Loucy (cell line): Measurements from ENCODE around the gene TIAM1.

Experiments used
- H2AFZ ChIP-seq: fragments of 200-600 bp; sonication (generic); 2 replicates; pipeline ENCODE4 v1.6.0; 2016; ENCODE audit warnings: antibody characterized with exemption, mild to moderate bottlenecking, low read length, moderate library complexity
- H3F3A ChIP-seq: fragments of 200-600 bp; 2 replicates; pipeline ENCODE4 v1.6.0; 2016; ENCODE audit warnings: antibody characterized with exemption, low read depth, mild to moderate bottlenecking
- H3K27me3 ChIP-seq: fragments of 200-600 bp; sonication (generic); 2 replicates; pipeline ENCODE4 v1.6.1; 2014; ENCODE audit warnings: low read length, mild to moderate bottlenecking; ENCODE audit not compliant: insufficient read depth, poor library complexity, severe bottlenecking
- H3K36me3 ChIP-seq: fragments of 200-600 bp; sonication (generic); 2 replicates; pipeline ENCODE4 v1.6.1; 2016; ENCODE audit warnings: low read length; ENCODE audit not compliant: insufficient read depth
- H3K4me1 ChIP-seq: fragments of 200-600 bp; sonication (generic); 2 replicates; pipeline ENCODE4 v1.5.1; 2014; ENCODE audit warnings: low read length, mild to moderate bottlenecking; ENCODE audit not compliant: insufficient read depth, poor library complexity, severe bottlenecking
- H3K4me2 ChIP-seq: fragments of 200-600 bp; sonication (generic); 2 replicates; pipeline ENCODE4 v1.6.0; 2014; ENCODE audit warnings: antibody characterized with exemption, low read length, low read depth, mild to moderate bottlenecking; ENCODE audit not compliant: poor library complexity, severe bottlenecking
- H3K4me3 ChIP-seq: fragments of 200-600 bp; sonication (generic); 2 replicates; pipeline ENCODE4 v1.5.1; 2014; ENCODE audit warnings: low read length, mild to moderate bottlenecking, mixed read lengths; ENCODE audit not compliant: poor library complexity, severe bottlenecking
- H3K79me2 ChIP-seq: fragments of 200-600 bp; sonication (generic); 2 replicates; pipeline ENCODE4 v1.6.1; 2014; ENCODE audit warnings: low read length; ENCODE audit not compliant: insufficient read depth
- H3K9ac ChIP-seq: fragments of 200-600 bp; sonication (generic); 2 replicates; pipeline ENCODE4 v1.6.0; 2014; ENCODE audit warnings: mild to moderate bottlenecking, low read depth, low read length, moderate library complexity; ENCODE audit not compliant: poor library complexity, severe bottlenecking
- H3K9me2 ChIP-seq: fragments of 200-600 bp; sonication (generic); replicated peaks from 2 replicates; pipeline ENCODE4 v1.6.1; 2016; ENCODE audit warnings: low read depth, low read length, mixed read lengths
- H3K9me3 ChIP-seq: fragments of 200-600 bp; sonication (generic); 2 replicates; pipeline ENCODE4 v1.6.1; 2014; ENCODE audit warnings: mild to moderate bottlenecking, antibody characterized with exemption, low read length, low read depth; ENCODE audit not compliant: insufficient read depth
- H4K20me1 ChIP-seq: fragments of 200-600 bp; sonication (generic); 2 replicates; pipeline ENCODE4 v1.6.0; 2014; ENCODE audit warnings: antibody characterized with exemption, low read length, mild to moderate bottlenecking; ENCODE audit not compliant: insufficient read depth, poor library complexity, severe bottlenecking
- CTCF ChIP-seq: fragments of 200-600 bp; sonication (generic); conservative IDR thresholded peaks from 2 replicates; pipeline ENCODE4 v1.5.1; 2014; ENCODE audit warnings: mild to moderate bottlenecking, antibody characterized with exemption, low read length
- EZH2phosphoT487 ChIP-seq: fragments of 200-600 bp; IDR thresholded peaks from 2 replicates; pipeline ENCODE4 v1.6.1; 2018; ENCODE audit warnings: antibody characterized with exemption, mild to moderate bottlenecking, moderate library complexity, borderline replicate concordance

The TIAM1 gene

GRCh38 chr21:31107176-31107785 lies 236.8 kb downstream of the TIAM1 start:
- Histone ChIP-seq H3K4me2 (no peak overlapping the region), H3K27me3 (no peaks in the 10 kb centered on the region), H2AFZ (no peak overlapping the region), H4K20me1 (no peaks in the 10 kb centered on the region), H3K4me3 (no peak overlapping the region), H3K9me3 (no peaks in the 10 kb centered on the region), H3K79me2 (no peaks in the 10 kb centered on the region), H3F3A (no peaks in the 10 kb centered on the region), H3K4me1 (peaks cover 8% of the 10 kb centered on the region), H3K9me2 (no peaks in the 10 kb centered on the region), H3K36me3 (no peaks in the 10 kb centered on the region), H3K9ac (no peak overlapping the region)
- TF ChIP-seq EZH2phosphoT487 = no peak
- TF ChIP-seq CTCF = no peak

GRCh38 chr21:31103571-31104265 lies 240.3 kb downstream of the TIAM1 start:
- Histone ChIP-seq H3K9ac (no peak overlapping the region), H3K4me2 (no peak overlapping the region), H3K4me1 (peaks cover 8% of the 10 kb centered on the region), H2AFZ (no peak overlapping the region), H3K4me3 (no peak overlapping the region), H3K9me2 (no peaks in the 10 kb centered on the region), H3K79me2 (no peaks in the 10 kb centered on the region), H3F3A (no peaks in the 10 kb centered on the region), H3K27me3 (no peaks in the 10 kb centered on the region), H3K36me3 (no peaks in the 10 kb centered on the region), H3K9me3 (no peaks in the 10 kb centered on the region), H4K20me1 (no peaks in the 10 kb centered on the region)
- no peak for TF ChIP-seq CTCF
- no peak for TF ChIP-seq EZH2phosphoT487

- Histone ChIP-seq H4K20me1 (no peaks in the 10 kb centered on the region), H3K9me3 (no peaks in the 10 kb centered on the region), H3K9ac (no peak overlapping the region), H3F3A (no peaks in the 10 kb centered on the region), H3K4me1 (peaks cover 8% of the 10 kb centered on the region), H3K9me2 (no peaks in the 10 kb centered on the region), H3K27me3 (no peaks in the 10 kb centered on the region), H3K36me3 (no peaks in the 10 kb centered on the region), H3K79me2 (no peaks in the 10 kb centered on the region), H3K4me2 (no peak overlapping the region), H3K4me3 (no peak overlapping the region), H2AFZ (no peak overlapping the region)
- TF ChIP-seq EZH2phosphoT487 (no peak), CTCF (no peak)
Measured at GRCh38 chr21:31103163-31103562, 240.9 kb downstream of the TIAM1 start.
